H1 (cell line): ENCODE data around the gene HTN1. TPM values are rescaled to one million over a fixed set of nuclear protein-coding genes. Genes with fewer than 3 reads are reported as not detected.
"Not testable (repeated sequence)": the region's sequence is repeated elsewhere in the genome, so short reads cannot be mapped to it uniquely, and the experiment has no call there.

ENCODE experiments used
- CTCF ChIA-PET: fragments of 300-600 bp; sonication (Branson Sonifier 250); formaldehyde crosslinking; loops from one replicate; lab custom pipeline; 2021; ENCODE audit not compliant: partially characterized antibody; lab: Charles Lee
- POLR2A ChIA-PET: fragments of 300-600 bp; sonication (Branson Sonifier 250); formaldehyde crosslinking; loops from one replicate; lab custom pipeline; 2021; ENCODE audit warnings: inconsistent platforms; ENCODE audit not compliant: partially characterized antibody; lab: Charles Lee
- DNase-seq, 2 experiments: peaks; one replicate each; pipeline versions ENCODE4 v3.0.0 to v3.0.0-alpha.2; 2010 to 2022; ENCODE audit warnings: low spot score in 2 of 2, low read depth in 1 of 2, mixed read lengths in 1 of 2
- FAIRE-seq: peaks from 2 replicates; lab custom pipeline; 2011; peaks lifted over from hg19 to GRCh38; lab: Jason Lieb, UNC
- H2AFZ ChIP-seq: 2 replicates; pipeline ENCODE4 v1.8.1; 2012; ENCODE audit warnings: low read length, inconsistent platforms
- H2AK5ac ChIP-seq: 2 replicates; pipeline ENCODE4 v1.6.1; 2013; ENCODE audit warnings: low read depth, low read length
- H2BK120ac ChIP-seq: replicated peaks from 2 replicates; pipeline ENCODE3; 2013; ENCODE audit warnings: low read depth, low read length, inconsistent platforms
- H2BK12ac ChIP-seq: 2 replicates; pipeline ENCODE4 v1.6.1; 2013; ENCODE audit warnings: low read depth, low read length
- H2BK15ac ChIP-seq: 2 replicates; pipeline ENCODE4 v1.6.1; 2013; ENCODE audit warnings: low read length
- H2BK20ac ChIP-seq: 2 replicates; pipeline ENCODE4 v1.6.1; 2013; ENCODE audit warnings: low read length
- H2BK5ac ChIP-seq: 2 replicates; pipeline ENCODE4 v1.6.1; 2013; ENCODE audit warnings: low read depth, low read length
- H3K14ac ChIP-seq: 2 replicates; pipeline ENCODE4 v1.6.1; 2013; ENCODE audit warnings: inconsistent platforms; ENCODE audit not compliant: insufficient read length
- H3K18ac ChIP-seq: 2 replicates; pipeline ENCODE4 v1.6.1; 2013; ENCODE audit warnings: low read length; ENCODE audit errors: extremely low read depth
- H3K23ac ChIP-seq: 2 replicates; pipeline ENCODE4 v1.6.1; 2013; ENCODE audit warnings: inconsistent platforms; ENCODE audit not compliant: insufficient read length
- H3K23me2 ChIP-seq: 2 replicates; pipeline ENCODE4 v1.6.1; 2013; ENCODE audit warnings: low read depth, low read length
- H3K27ac ChIP-seq: 2 replicates; pipeline ENCODE4 v1.6.1; 2011; ENCODE audit warnings: low read depth, low read length, inconsistent platforms
- H3K27me3 ChIP-seq, 4 experiments: replicated peaks in 1 of 4; 1 replicate in 1 of 4; 2 replicates in 3 of 4; pipeline versions ENCODE4 v1.6.1 to v1.8.1; 2011 to 2013; ENCODE audit warnings: low read length in 3 of 4, mild to moderate bottlenecking in 3 of 4, inconsistent platforms in 2 of 4, mixed read lengths in 2 of 4, moderate library complexity in 1 of 4; ENCODE audit not compliant: control insufficient read depth in 3 of 4, insufficient read depth in 3 of 4; ENCODE audit errors: extremely low read depth in 1 of 4
- H3K36me3 ChIP-seq, 4 experiments: 2 replicates each; pipeline versions ENCODE4 v1.6.1 to v1.8.1; 2011 to 2013; ENCODE audit warnings: mild to moderate bottlenecking in 4 of 4, low read length in 3 of 4, moderate library complexity in 2 of 4, control low read depth in 1 of 4, inconsistent platforms in 1 of 4; ENCODE audit not compliant: insufficient read depth in 4 of 4, control insufficient read depth in 2 of 4
- H3K4ac ChIP-seq: replicated peaks from 2 replicates; pipeline ENCODE3; 2013; ENCODE audit warnings: low read length, low read depth, mixed read lengths, inconsistent platforms; ENCODE audit not compliant: insufficient read length
- H3K4me1 ChIP-seq, 4 experiments: replicated peaks in 1 of 4; 1 replicate in 1 of 4; 2 replicates in 3 of 4; pipeline versions ENCODE4 v1.6.1 to v1.8.1; 2011 to 2013; ENCODE audit warnings: low read length in 3 of 4, inconsistent platforms in 2 of 4, mixed read lengths in 1 of 4; ENCODE audit not compliant: insufficient read depth in 4 of 4, control insufficient read depth in 3 of 4
- H3K4me2 ChIP-seq, 2 experiments: 2 replicates each; pipeline versions ENCODE4 v1.6.1 to v1.8.1; 2011 to 2013; ENCODE audit warnings: low read depth in 2 of 2, low read length in 2 of 2, control low read depth in 1 of 2, inconsistent platforms in 1 of 2, mild to moderate bottlenecking in 1 of 2; ENCODE audit not compliant: insufficient read depth in 1 of 2
- H3K4me3 ChIP-seq, 4 experiments: fragments of 200-600, 300-600 bp in 1 of 4; sonication (generic), shearing (Covaris generic), sonication (Bioruptor Twin) in 1 of 4; 2 replicates each; pipeline versions ENCODE4 v1.5.1 to v1.8.1; 2011 to 2016; ENCODE audit warnings: low read length in 4 of 4, low read depth in 3 of 4, control low read depth in 2 of 4, inconsistent platforms in 2 of 4, mild to moderate bottlenecking in 2 of 4, mixed read lengths in 1 of 4, moderate library complexity in 1 of 4; ENCODE audit not compliant: insufficient read depth in 2 of 4; ENCODE audit errors: extremely low read depth in 1 of 4
- H3K56ac ChIP-seq: replicated peaks from 2 replicates; pipeline ENCODE3; 2013; ENCODE audit warnings: low read depth, mild to moderate bottlenecking, mixed read lengths, low read length, inconsistent platforms; ENCODE audit not compliant: insufficient read length
- H3K79me1 ChIP-seq: 2 replicates; pipeline ENCODE4 v1.6.1; 2013; ENCODE audit warnings: low read depth, low read length, control low read depth
- H3K79me2 ChIP-seq, 2 experiments: 2 replicates each; pipeline versions ENCODE4 v1.6.1 to v1.8.1; 2012 to 2013; ENCODE audit warnings: low read length in 2 of 2, mild to moderate bottlenecking in 2 of 2, inconsistent platforms in 1 of 2; ENCODE audit not compliant: insufficient read depth in 2 of 2, control insufficient read depth in 1 of 2
- H3K9ac ChIP-seq, 4 experiments: replicated peaks in 1 of 4; 1 replicate in 1 of 4; 2 replicates in 3 of 4; pipeline versions ENCODE4 v1.6.1 to v1.8.1; 2011 to 2013; ENCODE audit warnings: low read depth in 3 of 4, low read length in 3 of 4, control low read depth in 2 of 4, mild to moderate bottlenecking in 2 of 4, moderate library complexity in 2 of 4, inconsistent platforms in 1 of 4; ENCODE audit errors: extremely low read depth in 1 of 4
- H3K9me3 ChIP-seq, 2 experiments: 2 replicates each; pipeline versions ENCODE4 v1.6.1 to v1.8.1; 2012 to 2013; ENCODE audit warnings: mild to moderate bottlenecking in 2 of 2, moderate library complexity in 2 of 2, control low read depth in 1 of 2, inconsistent platforms in 1 of 2, low read depth in 1 of 2, low read length in 1 of 2, mixed read lengths in 1 of 2; ENCODE audit not compliant: insufficient read depth in 2 of 2
- H4K20me1 ChIP-seq, 2 experiments: replicated peaks in 1 of 2; 2 replicates each; pipeline versions ENCODE3 to v1.8.1; 2011 to 2013; ENCODE audit warnings: inconsistent platforms in 2 of 2, low read length in 2 of 2, mild to moderate bottlenecking in 1 of 2; ENCODE audit not compliant: insufficient read depth in 2 of 2, control insufficient read depth in 1 of 2
- H4K5ac ChIP-seq: 2 replicates; pipeline ENCODE4 v1.6.1; 2013; ENCODE audit warnings: low read length, low read depth, mixed read lengths, inconsistent platforms; ENCODE audit not compliant: insufficient read length
- H4K8ac ChIP-seq: 2 replicates; pipeline ENCODE4 v1.8.0; 2013; ENCODE audit warnings: mild to moderate bottlenecking, moderate library complexity, low read length, inconsistent platforms; ENCODE audit not compliant: insufficient read depth; ENCODE audit errors: extremely low read depth
- H4K91ac ChIP-seq: replicated peaks from 2 replicates; pipeline ENCODE3; 2013; ENCODE audit warnings: low read length, mixed read lengths, inconsistent platforms; ENCODE audit not compliant: insufficient read length
- BRCA1 ChIP-seq: IDR thresholded peaks from 2 replicates; pipeline ENCODE4 v1.6.1; 2012; ENCODE audit warnings: low read depth, low read length, improper control_type of control experiment
- CTBP2 ChIP-seq: IDR thresholded peaks from 2 replicates; pipeline ENCODE4 v1.7.0; 2011; ENCODE audit warnings: borderline replicate concordance, mild to moderate bottlenecking, moderate library complexity, mixed read lengths, low read length; ENCODE audit not compliant: insufficient read depth, insufficient read length
- SIRT6 ChIP-seq: IDR thresholded peaks from one replicate; pipeline ENCODE4 v1.7.1; 2012; ENCODE audit warnings: low read length, inconsistent platforms
- YY1 ChIP-seq: IDR thresholded peaks from 2 replicates; pipeline ENCODE4 v1.6.1; 2011; ENCODE audit warnings: low read depth, mild to moderate bottlenecking, low read length
- ZNF274 ChIP-seq: IDR thresholded peaks from 2 replicates; pipeline ENCODE4 v1.7.0; 2012; ENCODE audit warnings: low read length, borderline replicate concordance; ENCODE audit errors: extremely low read depth
- WGBS, 2 experiments: shearing (Covaris generic) in 1 of 2; methylation state at CpG; one replicate each; pipeline versions ENCODE4 v1.1.6 to v1.1.7; 2013 to 2015; ENCODE audit warnings: low lambda C conversion rate in 2 of 2, mixed read lengths in 2 of 2, inconsistent platforms in 1 of 2, low coverage in 1 of 2, missing lambda C conversion rate in 1 of 2; ENCODE audit not compliant: insufficient replicate concordance in 2 of 2, insufficient coverage in 1 of 2, insufficient read length in 1 of 2; ENCODE audit errors: extremely low coverage in 1 of 2, missing lambda C conversion rate in 1 of 2; 5-methylcytosine and 5-hydroxymethylcytosine counted together
- polyA plus RNA-seq, 7 experiments: library from polyadenylated mRNA; depleted of rRNA in 3 of 7; stranded (reverse) in 5 of 7; unstranded in 2 of 7; fragments of >200 nt in 5 of 7; fragments of 200-250 nt in 2 of 7; gene quantifications; 1 replicate in 5 of 7; 2 replicates in 1 of 7; 4 replicates in 1 of 7; pipeline versions ENCODE4 v1.2.1 to v1.2.3, GENCODE V29; 2011 to 2013; ENCODE audit warnings: missing spikeins in 2 of 7, mixed read lengths in 2 of 7
- total RNA-seq: library from RNA; stranded (reverse); fragmentation: NEBNext Ultra II Directional; extraction: Animal tissue kit (Norgen Biotek cat#: 25700); gene quantifications from 2 replicates; pipeline ENCODE4 v1.2.1, GENCODE V29; 2021

Gene HTN1
- total and polyA plus RNA-seq, 2 of the 8 experiments (the other 6 are each of a cell fraction or from before 2014, with no cell fraction given), result not detected

DNA sequence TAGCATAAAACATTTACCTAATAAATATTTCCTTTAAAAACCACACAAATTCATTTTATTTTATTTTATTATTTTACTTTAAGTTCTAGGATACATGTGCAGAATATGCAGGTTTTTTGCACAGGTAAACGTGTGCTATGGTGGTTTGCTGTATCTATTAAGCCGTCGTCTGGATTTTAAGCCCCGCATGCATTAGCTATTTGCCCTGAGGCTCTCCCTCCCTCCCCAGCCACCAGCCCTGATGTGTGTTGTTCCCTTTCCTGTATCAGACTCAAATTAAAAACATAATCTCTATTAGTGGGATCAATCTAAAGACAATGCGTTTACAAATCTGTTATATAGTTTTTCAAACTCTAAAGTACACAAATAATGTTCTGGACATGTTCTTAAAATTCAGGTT is 23.2 kb upstream of the HTN1 start:
- Histone ChIP-seq H2BK5ac (no peak overlapping the region), H3K4me3 (no peak overlapping the region)

GRCh38 chr4:70028159-70028558 is 22.1 kb upstream of the HTN1 start, which contains the start of gene HTN3:
Gene HTN3 (plus strand): TSS chr4:70028459. CDS start chr4:70030741, 2,282 bp downstream.
- H2AK5ac ChIP-seq, H3K23me2 ChIP-seq, H2BK15ac ChIP-seq, H3K79me1 ChIP-seq, H3K14ac ChIP-seq, H3K56ac ChIP-seq, H3K4ac ChIP-seq, H2BK5ac ChIP-seq, H3K4me1 ChIP-seq, H3K23ac ChIP-seq, DNase-seq, H2AFZ ChIP-seq, H3K18ac ChIP-seq, H4K91ac ChIP-seq, H2BK120ac ChIP-seq, H3K4me2 ChIP-seq, H3K9me3 ChIP-seq, H2BK20ac ChIP-seq, H3K36me3 ChIP-seq, H4K5ac ChIP-seq, H3K9ac ChIP-seq, H4K8ac ChIP-seq, H3K27me3 ChIP-seq, H2BK12ac ChIP-seq, H3K4me3 ChIP-seq, H4K20me1 ChIP-seq, H3K79me2 ChIP-seq, H3K27ac ChIP-seq, POLR2A ChIA-PET: not testable (repeated sequence)
- WGBS, 2 experiments, result 87% methylated on average over 6 of the region's 7 CpGs; no CpG with 5 or more reads in 1 of the 2 experiments
- FAIRE-seq, result peak; percentile 87
- CTCF ChIA-PET, result interaction anchor here (0.8 kb wide), 1 partner anchor 368 kb away, joined by 3 read pairs; no protein-coding TSS in a partner anchor

More for the DNA sequence above, 23.2 kb upstream of the HTN1 start:
- TF ChIP-seq SIRT6 (no peak), BRCA1 (no peak), ZNF274 (no peak), CTBP2 (no peak), YY1 (no peak)
- Histone ChIP-seq H3K23ac (no peak overlapping the region), H2AFZ (no peak overlapping the region), H2AK5ac (no peak overlapping the region), H3K9ac (no peak overlapping the region), H4K5ac (no peak overlapping the region), H3K4me2 (no peak overlapping the region), H3K27ac (no peak overlapping the region), H2BK12ac (no peak overlapping the region), H4K20me1 (no peaks in the 10 kb centered on the region), H4K8ac (no peak overlapping the region), H3K36me3 (no peaks in the 10 kb centered on the region), H3K4me1 (no peaks in the 10 kb centered on the region), H2BK15ac (no peak overlapping the region), H3K79me2 (no peaks in the 10 kb centered on the region), H3K14ac (no peak overlapping the region), H3K4ac (no peak overlapping the region), H3K18ac (no peak overlapping the region), H3K27me3 (no peaks in the 10 kb centered on the region), H3K23me2 (no peaks in the 10 kb centered on the region), H2BK120ac (no peak overlapping the region), H2BK20ac (no peak overlapping the region), H4K91ac (no peak overlapping the region), H3K79me1 (no peaks in the 10 kb centered on the region), H3K56ac (no peak overlapping the region), H3K9me3 (no peaks in the 10 kb centered on the region)
- DNase-seq (no peak), FAIRE-seq (no peak)
- whole genome bisulfite sequencing, 2 experiments, result 88% methylated on average over 5 of the region's 5 CpGs; no CpG with 5 or more reads in 1 of the 2 experiments
- POLR2A ChIA-PET, result no interaction called here
- CTCF ChIA-PET, result no interaction called here
